Gastrocnemius medialis (tissue), 4 donors: ENCODE results near the gene BCL6B.

ENCODE experiments used
- POLR2A ChIP-seq, 2 donors: fragments of 450-650 bp; IDR thresholded peaks; one replicate each; pipeline ENCODE4 v1.6.1; 2017; ENCODE audit warnings: antibody characterized with exemption in 2 of 2, mild to moderate bottlenecking in 2 of 2, moderate library complexity in 2 of 2
- TF ChIP-seq, protein P1 (sequence below), 5 experiments: fragments of 450-650 bp in 3 of 5; fragments of 200-600 bp in 2 of 5; sonication (generic) in 2 of 5; IDR thresholded peaks in 4 of 5; conservative IDR thresholded peaks in 1 of 5; 1 replicate in 4 of 5; 2 replicates in 1 of 5; pipeline ENCODE4 v1.5.1; 2016 to 2019; ENCODE audit warnings: antibody characterized with exemption in 5 of 5, mild to moderate bottlenecking in 3 of 5, moderate library complexity in 3 of 5

DNA sequence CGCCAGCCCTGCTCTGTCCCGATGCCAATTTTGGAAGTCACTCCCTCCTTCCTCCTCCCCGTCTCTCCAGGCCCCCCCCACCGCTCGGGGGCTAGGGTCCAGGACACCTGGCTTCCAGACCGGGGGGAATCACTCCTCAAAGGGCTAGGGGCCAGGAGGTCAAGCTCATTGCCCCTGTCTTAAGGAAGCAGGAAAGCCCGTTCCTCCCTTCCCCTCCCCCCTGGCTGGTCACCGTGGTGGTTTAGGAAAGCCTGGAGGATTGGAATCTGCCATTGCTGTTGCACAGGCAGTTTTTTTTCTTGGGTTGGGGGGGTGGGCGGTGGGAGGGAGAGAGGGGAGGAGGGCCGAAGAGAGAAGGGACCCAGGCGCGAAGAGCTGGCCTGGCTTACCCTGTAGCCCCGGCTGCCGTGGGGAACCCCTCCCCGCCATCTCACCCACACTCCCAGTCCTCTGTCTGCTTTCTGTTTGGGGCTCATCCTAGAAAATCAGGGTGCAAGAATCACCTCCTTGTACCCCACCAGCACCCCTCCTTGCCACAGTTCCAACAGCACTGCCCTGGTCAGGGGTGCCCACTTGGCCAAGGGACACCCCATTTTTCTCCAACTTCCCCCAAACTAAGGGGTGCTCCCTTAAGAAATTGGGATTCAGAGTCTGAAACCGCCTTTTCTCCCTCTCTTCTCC lies 2.9 kb upstream of the BCL6B start:
- TF ChIP-seq POLR2A (IDR thresholded peaks at IDR 0.05), result no peak
- TF ChIP-seq, protein P1, sequence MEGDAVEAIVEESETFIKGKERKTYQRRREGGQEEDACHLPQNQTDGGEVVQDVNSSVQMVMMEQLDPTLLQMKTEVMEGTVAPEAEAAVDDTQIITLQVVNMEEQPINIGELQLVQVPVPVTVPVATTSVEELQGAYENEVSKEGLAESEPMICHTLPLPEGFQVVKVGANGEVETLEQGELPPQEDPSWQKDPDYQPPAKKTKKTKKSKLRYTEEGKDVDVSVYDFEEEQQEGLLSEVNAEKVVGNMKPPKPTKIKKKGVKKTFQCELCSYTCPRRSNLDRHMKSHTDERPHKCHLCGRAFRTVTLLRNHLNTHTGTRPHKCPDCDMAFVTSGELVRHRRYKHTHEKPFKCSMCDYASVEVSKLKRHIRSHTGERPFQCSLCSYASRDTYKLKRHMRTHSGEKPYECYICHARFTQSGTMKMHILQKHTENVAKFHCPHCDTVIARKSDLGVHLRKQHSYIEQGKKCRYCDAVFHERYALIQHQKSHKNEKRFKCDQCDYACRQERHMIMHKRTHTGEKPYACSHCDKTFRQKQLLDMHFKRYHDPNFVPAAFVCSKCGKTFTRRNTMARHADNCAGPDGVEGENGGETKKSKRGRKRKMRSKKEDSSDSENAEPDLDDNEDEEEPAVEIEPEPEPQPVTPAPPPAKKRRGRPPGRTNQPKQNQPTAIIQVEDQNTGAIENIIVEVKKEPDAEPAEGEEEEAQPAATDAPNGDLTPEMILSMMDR (IDR thresholded peaks at IDR 0.05 in 4 of 5, conservative IDR thresholded peaks at IDR 0.05 in 1 of 5), result no peak
